Stimulated activated CD8-positive, alpha-beta memory T cell treated with anti-CD3 and anti-CD28 coated beads, Interleukin-7, amount 100 ng/mL, for 1 hour (primary cell): ENCODE results near the gene TRIM4.
"Not testable (repeated sequence)": the region's sequence is repeated elsewhere in the genome, so short reads cannot be mapped to it uniquely, and the experiment has no call there.

Experiments
- DNase-seq, 2 donors: peaks; one replicate each; pipeline ENCODE4 v3.0.0-alpha.2; 2020; ENCODE audit warnings: low read depth in 2 of 2

Gene TRIM4

GRCh38 chr7:99918959-99919813 lies at the start of gene TRIM4:
Gene TRIM4, minus strand, starts transcription at chr7:99919530. Its CDS starts 129 bp downstream, at chr7:99919401.
- peak; percentile 74 to 76 for DNase-seq

DNA sequence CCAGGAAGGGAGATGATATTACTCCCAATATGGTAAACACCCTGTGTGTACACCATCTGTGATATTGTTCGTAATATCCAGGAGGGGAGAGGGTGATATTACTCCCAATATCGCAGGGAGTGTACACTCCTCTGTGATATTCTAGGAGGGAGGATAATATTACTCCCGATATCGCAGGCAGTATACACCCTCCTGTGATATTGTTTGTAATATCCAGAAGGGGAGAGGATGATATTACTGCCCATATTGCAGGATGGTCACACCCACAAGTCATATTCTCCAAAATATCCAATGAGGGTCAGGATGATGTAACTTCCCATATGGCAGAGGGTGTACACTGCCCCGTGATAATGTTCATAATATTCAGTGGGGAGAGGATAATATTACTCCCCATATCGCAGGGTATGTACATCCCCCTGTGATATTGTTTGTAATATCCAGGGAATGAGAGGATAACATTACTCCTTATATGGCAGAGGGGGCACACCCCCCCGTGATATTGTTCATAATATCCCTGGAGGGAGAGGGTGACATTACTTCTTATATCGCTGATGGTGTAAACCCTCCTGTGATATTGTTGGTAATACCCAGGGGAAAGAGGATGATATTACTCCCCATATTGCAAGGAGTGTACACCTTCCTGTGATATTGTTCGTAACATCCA lies 39.4 kb upstream of the TRIM4 start:
- no peak for DNase-seq

- no peak for DNase-seq
Observed at GRCh38 chr7:99955247-99955646, 35.9 kb upstream of the TRIM4 start.

DNA sequence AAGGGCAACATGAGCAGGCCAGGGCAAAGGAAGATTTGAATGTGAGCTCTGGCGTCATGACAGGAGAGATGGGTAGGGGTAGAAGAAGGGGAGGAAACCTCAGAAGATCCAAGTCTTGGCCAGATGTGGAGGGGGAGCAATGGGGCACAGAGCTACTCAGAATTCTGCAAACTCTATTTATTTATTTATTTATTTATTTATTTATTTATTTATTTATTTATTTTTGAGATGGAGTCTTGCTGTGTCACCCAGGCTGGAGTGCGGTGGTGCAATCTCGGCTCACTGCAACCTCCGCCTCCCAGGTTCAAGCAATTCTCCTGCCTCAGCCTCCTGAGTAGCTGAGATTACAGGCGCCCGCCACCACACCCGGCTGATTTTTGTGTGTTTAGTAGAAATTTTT lies 35.3 kb upstream of the TRIM4 start:
- DNase-seq: not testable (repeated sequence)

DNA sequence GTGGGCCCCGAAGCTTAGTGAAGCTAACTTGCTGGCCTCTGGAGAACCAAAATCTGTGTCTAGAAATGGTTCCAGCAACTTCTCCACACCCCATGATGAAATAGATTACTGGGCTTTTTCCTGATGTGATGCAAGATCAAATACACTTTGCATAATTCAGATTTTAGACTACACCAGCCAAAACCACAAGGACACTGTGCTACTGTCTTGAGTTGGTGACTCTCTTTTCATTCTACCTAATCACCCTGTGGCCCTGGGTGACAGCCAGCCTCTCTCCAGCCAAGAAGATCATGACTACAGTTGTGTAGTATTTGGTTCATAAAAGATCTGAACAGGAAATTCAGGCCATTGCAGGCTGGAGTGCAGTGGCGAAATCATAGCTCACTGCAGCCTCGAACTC lies 34.3 kb upstream of the TRIM4 start:
- DNase-seq: no peak

DNA sequence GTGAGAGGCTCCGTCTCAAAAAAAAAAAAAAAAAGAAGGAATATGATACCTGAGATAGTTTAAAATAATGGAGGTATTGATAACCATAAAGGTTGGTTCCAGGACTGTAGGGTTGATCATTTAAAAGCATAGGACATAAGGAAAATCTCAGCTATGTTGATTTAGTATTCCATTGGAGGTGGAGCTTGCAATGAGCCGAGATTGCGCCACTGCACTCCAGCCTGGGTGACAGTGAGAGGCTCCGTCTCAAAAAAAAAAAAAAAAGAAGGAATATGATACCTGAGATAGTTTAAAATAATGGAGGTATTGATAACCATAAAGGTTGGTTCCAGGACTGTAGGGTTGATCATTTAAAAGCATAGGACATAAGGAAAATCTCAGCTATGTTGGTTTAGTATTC lies 33.3 kb upstream of the TRIM4 start:
- DNase-seq: not testable (repeated sequence)

- DNase-seq: not testable (repeated sequence)
Observed at GRCh38 chr7:99950819-99951218, 31.5 kb upstream of the TRIM4 start.

- no peak for DNase-seq
Observed at GRCh38 chr7:99949645-99950228, 30.4 kb upstream of the TRIM4 start.

DNA sequence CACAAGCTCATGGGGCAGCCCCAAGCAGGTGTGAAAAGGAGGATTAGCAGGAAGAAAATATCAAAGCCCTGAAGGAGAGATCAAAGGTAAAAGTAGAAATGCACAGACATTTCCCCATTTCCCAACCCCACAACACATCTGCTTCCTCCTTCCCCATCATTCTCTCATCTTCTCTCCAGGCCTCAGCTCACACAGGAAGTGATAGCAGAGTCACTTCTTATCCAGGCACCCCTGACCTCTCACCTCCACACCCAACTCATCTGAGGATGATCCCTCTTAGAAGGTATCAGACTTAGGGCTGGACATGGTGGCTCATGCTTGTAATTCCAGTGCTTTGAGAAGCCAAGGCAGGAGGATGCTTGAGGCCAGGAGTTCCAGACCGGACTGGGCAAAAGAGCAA lies 28.3 kb upstream of the TRIM4 start:
- DNase-seq: no peak

DNA sequence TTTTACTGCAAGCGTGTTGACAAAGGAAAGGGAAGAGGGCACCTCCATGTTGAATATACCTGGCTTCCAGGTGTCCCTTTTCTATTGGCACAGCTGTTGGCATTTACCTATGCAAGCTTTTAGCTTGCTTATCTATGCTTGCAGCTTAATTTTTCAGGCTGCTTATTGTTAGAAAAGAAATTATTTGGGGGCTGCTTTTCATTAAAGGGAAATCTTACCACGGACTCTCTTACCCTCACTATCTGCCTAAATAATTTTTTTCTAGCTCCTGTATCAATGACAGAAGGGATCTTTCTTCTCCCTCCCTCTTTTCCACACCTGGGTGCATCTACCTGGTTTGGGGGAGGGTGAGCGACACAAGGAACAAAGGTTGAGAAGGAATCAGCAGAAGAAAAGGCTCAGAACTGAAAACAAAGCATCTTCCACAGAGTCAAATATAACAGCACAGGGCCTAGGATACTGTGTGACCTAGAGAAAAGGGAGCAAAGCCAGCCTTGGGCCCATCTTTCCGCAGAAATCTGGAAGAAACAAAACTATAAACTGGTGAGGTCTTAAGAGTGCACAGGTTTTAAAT lies 25.3 kb upstream of the TRIM4 start:
- no peak for DNase-seq

- DNase-seq: no peak
Observed at GRCh38 chr7:99943641-99944496, 24.5 kb upstream of the TRIM4 start.

DNA sequence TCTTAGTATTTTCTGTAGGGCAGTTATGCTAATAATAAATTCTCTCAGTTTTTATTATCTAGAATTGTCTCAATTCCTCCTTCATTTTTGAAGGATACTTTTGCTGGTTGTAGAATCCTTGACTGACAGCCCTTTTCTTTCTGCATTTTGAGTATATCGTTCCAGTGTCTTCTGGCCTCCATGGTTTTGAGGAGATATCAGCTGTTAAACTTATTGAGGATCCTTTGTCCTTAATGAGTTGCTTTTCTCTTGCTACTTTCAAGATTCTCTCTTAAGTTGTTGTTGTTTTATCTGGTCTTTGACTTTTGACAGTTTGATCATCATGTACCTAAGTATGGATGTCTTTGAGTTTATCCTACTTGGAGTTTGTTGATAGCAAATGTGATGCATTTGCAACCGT lies 19.0 kb upstream of the TRIM4 start:
- no peak for DNase-seq

DNA sequence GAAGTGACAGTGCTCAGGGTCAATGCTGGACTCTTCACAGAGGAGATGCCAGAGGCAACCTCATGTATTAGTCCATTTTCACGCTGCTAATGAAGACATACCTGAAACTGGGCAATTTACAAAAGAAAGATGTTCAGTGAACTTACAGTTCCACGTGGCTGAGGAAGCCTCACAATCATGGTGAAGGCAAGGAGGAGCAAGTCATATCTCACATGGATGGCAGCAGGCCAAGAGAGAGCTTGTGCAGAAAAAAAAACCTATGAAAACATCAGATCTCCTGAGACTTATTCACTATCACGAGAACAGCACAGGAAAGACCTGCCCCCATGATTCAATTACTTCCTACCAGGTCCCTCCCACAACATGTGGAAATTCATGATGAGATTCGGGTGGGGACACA lies 15.7 kb upstream of the TRIM4 start:
- DNase-seq: not testable (repeated sequence)

DNA sequence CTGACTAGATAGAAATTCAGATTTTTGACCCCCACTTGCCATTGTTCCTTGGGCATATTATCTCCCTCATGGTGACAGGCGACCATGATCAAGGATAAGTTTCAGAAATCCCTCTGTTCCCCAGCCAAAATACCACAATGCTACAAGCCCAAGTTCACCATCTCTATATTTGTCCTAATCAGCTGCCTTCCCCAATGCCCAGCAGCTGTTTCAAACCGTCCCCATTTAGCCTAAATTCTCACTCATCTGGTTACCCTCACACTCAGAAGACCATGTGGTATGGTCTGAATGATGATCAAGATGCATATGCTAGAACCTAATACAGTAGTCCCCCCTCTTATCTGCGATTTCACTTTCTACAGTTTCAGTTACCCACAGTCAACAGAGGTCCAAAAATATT lies 11.0 kb upstream of the TRIM4 start:
- DNase-seq: no peak

DNA sequence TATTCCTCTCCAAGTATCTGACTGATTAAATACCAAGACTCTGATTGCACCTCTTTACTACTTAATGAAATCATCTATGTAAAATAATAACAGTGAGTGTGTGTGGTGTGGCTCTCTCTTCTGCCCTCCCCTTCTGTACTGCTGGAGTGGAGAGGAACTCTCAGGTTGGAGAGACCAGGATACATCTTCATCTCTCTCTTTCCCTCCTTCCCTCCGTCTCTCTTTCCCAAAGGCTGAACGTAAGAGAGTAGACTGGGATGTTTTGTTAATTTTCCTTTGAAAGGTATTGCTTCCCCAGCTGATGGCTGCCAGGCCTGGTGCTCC lies 10.4 kb upstream of the TRIM4 start:
- DNase-seq: no peak

GRCh38 chr7:99928994-99929729 lies 9.8 kb upstream of the TRIM4 start, which contains the start of gene GJC3:
Gene GJC3, minus strand, starts transcription at chr7:99929620. Its CDS starts 0 bp downstream, at chr7:99929620.
- no peak for DNase-seq

DNA sequence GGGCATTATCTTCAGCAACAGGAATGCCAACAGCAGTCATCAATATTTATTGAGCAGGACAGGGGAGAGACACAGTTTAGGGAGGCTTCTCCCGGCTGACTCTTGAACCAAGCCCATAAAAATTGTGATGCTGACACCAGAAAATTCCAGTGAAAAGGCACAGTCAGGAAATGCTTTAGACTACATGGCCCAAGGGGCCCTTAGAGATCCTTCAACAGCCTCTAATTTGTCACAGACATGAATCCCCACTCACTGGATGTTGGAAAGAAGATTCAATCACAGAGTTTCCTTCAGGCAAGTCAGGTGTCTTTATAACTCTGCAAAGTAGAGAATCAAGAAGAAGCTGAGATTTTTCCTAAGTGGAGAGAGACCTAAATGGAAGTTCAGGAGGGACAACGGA lies 8.9 kb upstream of the TRIM4 start:
- no peak for DNase-seq

- no peak for DNase-seq
Observed at GRCh38 chr7:99927536-99927935, 8.2 kb upstream of the TRIM4 start.

- DNase-seq: no peak
Observed at GRCh38 chr7:99926321-99926720, 7.0 kb upstream of the TRIM4 start.

DNA sequence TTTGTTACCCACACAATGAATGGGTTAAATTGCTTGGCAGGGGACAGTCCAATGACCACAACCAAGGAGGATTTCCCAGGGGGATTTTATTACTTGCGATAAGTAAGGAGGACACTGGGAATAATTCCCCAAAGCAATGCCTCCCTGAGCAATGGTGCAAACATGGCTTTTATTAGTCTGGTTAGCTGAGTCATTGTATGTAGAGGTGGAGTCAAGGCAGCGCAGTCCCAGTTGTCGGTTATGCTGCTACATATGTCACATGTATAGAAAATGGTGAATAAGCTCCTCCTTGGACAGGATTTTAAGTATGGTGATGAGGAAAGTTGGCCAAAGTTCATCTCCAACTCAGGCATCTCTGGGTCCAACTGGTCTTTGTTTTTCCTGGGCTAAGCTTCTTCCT lies 3.9 kb upstream of the TRIM4 start:
- DNase-seq: no peak

GRCh38 chr7:99920149-99920548 lies 819 bp upstream of the TRIM4 start:
- no peak for DNase-seq
